Cardiac muscle cell (in vitro differentiated cells and primary cell): ENCODE data around the gene LMF2. TPM values are rescaled to one million over a fixed set of nuclear protein-coding genes. Genes with fewer than 3 reads are reported as not detected.
"Not testable (repeated sequence)": the region's sequence is repeated elsewhere in the genome, so short reads cannot be mapped to it uniquely, and the experiment has no call there.

Source experiments
- DNase-seq, 2 donors: peaks; one replicate each; pipeline versions ENCODE4 v3.0.0 to v3.0.0-alpha.2; 2010 to 2017; ENCODE audit warnings: low read depth in 1 of 2, low spot score in 1 of 2
- H3K27ac ChIP-seq: fragments of 200-600 bp; sonication (generic); 2 replicates; pipeline ENCODE4 v1.5.1; 2016
- H3K27me3 ChIP-seq: fragments of 200-600 bp; sonication (generic); 2 replicates; pipeline ENCODE4 v1.6.0; 2016; ENCODE audit warnings: control low read depth
- H3K36me3 ChIP-seq: fragments of 200-600 bp; sonication (generic); 2 replicates; pipeline ENCODE4 v1.5.1; 2016; ENCODE audit warnings: control low read depth
- H3K4me1 ChIP-seq: fragments of 200-600 bp; sonication (generic); 2 replicates; pipeline ENCODE4 v1.8.1; 2017; ENCODE audit warnings: low read depth, mild to moderate bottlenecking, mixed run types
- H3K4me3 ChIP-seq: fragments of 200-600 bp; sonication (generic); 2 replicates; pipeline ENCODE4 v1.5.1; 2016; ENCODE audit warnings: mild to moderate bottlenecking
- H3K9me3 ChIP-seq: fragments of 200-600 bp; sonication (generic); 2 replicates; pipeline ENCODE4 v1.5.1; 2017; ENCODE audit warnings: low read depth, mild to moderate bottlenecking, control low read depth
- polyA plus RNA-seq: library from polyadenylated mRNA; unstranded; fragments of >200 nt; fragmentation: Nextera tagmentation; extraction: Ambion mirVana; gene quantifications from 2 replicates; pipeline ENCODE4 v1.2.1, GENCODE V29; 2016
- total RNA-seq: library from RNA; depleted of rRNA; stranded (reverse); fragments of >200 nt; gene quantifications from 2 replicates; pipeline ENCODE4 v1.2.3, GENCODE V29; 2016
- TF ChIP-seq, protein P1 (sequence below): IDR thresholded peaks from 2 replicates; pipeline ENCODE4 v1.5.1; 2012; ENCODE audit warnings: low read depth, mild to moderate bottlenecking, low read length

Gene LMF2
- total and polyA plus RNA-seq, 2 experiments from 2014 or later, result 82.9 to 91.7 TPM

DNA sequence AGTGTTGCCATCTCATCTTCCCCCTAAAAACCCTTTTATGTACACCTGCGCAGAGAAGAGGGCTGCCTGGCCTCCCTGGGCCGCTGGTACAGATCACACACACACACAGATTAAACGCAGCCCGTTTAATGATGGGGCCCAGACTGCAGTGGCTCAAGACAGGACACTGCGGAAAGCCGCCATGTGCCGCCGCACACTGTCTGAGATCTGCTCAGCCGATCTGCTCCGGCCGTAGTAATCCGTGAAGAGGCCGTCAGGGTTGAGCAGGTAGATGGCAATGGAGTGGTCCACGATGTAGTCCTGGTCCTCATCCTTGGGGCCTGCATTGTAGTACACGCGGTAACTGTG is 15.9 kb upstream of the LMF2 start:
- Histone ChIP-seq H3K9me3 (no peaks in the 10 kb centered on the region), H3K4me1 (peaks cover 10% of the 10 kb centered on the region), H3K27ac (no peak overlapping the region), H3K27me3 (no peaks in the 10 kb centered on the region), H3K4me3 (no peak overlapping the region), H3K36me3 (peaks cover 16% of the 10 kb centered on the region)
- TF ChIP-seq, protein P1, sequence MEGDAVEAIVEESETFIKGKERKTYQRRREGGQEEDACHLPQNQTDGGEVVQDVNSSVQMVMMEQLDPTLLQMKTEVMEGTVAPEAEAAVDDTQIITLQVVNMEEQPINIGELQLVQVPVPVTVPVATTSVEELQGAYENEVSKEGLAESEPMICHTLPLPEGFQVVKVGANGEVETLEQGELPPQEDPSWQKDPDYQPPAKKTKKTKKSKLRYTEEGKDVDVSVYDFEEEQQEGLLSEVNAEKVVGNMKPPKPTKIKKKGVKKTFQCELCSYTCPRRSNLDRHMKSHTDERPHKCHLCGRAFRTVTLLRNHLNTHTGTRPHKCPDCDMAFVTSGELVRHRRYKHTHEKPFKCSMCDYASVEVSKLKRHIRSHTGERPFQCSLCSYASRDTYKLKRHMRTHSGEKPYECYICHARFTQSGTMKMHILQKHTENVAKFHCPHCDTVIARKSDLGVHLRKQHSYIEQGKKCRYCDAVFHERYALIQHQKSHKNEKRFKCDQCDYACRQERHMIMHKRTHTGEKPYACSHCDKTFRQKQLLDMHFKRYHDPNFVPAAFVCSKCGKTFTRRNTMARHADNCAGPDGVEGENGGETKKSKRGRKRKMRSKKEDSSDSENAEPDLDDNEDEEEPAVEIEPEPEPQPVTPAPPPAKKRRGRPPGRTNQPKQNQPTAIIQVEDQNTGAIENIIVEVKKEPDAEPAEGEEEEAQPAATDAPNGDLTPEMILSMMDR, result no peak
- DNase-seq, result no peak

DNA sequence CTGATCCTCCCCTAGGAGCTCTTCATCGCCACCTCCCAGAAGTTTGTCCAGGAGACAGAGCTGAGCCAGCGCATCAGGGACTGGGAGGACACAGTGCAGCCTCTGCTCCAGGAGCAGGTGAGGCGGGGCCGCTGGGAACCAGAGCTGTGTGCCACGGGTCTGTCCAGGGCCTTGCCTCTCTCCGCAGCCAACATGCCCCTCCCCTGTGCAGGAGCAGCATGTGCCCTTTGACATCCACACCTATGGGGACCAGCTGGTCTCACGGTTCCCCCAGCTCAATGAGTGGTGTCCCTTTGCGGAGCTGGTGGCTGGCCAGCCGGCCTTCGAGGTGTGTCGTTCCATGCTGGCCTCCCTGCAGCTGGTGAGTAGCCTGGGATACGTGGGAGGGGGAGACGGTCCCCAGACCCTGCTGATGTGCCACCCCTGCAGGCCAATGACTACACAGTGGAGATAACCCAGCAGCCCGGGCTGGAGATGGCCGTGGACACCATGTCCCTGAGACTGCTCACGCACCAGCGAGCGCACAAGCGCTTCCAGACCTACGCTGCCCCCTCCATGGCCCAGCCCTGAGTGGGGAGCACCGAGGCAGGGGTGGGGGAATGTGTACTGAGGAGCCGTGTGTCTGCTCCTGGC is 15.4 kb upstream of the LMF2 start:
- Histone ChIP-seq H3K27ac (no peak overlapping the region), H3K4me1 (peaks cover 10% of the 10 kb centered on the region), H3K4me3 (no peak overlapping the region), H3K9me3 (no peaks in the 10 kb centered on the region), H3K27me3 (no peaks in the 10 kb centered on the region), H3K36me3 (peaks cover 16% of the 10 kb centered on the region)
- DNase-seq, result no peak
- TF ChIP-seq, protein P1, result no peak

DNA sequence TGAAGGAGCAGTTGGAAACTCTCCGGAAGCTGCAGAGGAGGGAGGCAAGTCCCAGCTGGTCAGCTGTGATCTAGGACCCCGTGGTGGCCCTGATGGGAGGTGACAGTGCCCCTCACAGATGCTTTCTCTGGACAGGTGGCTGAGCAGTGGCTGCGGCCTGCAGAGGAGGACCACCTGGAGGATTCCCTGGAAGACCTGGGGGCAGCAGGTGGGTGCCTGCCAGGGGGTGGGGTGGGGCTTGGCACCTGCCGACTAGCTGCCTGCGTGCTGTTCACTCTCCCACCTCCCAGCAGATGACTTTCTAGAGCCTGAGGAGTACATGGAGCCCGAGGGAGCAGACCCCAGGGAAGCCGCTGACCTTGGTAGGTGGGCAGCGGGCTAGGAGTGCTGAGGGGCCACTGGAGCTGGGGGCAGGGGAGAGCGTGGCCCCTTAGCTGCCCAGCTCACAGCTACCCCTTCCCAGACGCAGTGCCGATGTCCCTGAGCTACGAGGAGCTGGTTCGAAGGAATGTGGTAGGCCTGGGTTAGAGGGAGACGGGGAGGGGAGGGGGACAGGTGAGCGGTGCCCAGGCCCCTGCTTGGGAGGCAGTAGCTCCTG is 14.8 kb upstream of the LMF2 start:
- Histone ChIP-seq H3K36me3 (peaks cover 20% of the 10 kb centered on the region), H3K4me1 (peaks cover 10% of the 10 kb centered on the region)
- TF ChIP-seq, protein P1, result no peak

DNA sequence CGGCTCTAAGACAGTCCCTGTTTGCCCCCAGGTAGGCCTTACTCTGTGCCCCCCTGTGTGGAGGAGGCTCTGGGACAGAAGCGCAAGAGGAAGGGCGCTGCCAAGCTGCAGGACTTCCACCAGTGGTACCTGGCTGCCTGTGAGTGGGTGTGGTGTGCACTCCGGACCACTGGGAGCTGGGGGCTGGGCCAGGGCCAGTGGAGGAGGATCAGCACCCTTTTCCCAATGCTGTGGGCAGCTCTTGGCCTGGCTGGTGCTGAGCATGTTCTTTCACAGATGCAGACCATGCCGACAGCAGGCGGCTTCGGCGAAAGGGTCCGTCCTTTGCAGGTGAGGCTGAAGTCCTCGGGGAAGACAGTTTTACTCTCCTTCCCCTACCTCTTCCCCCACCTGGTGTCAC is 14.2 kb upstream of the LMF2 start:
- no peak overlapping the region for H3K27ac ChIP-seq
- H3K4me3 ChIP-seq, result no peak overlapping the region
- no peaks in the 10 kb centered on the region for H3K27me3 ChIP-seq
- DNase-seq, result no peak
- H3K36me3 ChIP-seq, result peaks cover 21% of the 10 kb centered on the region
- H3K4me1 ChIP-seq, result peaks cover 10% of the 10 kb centered on the region
- TF ChIP-seq, protein P1, result no peak
- H3K9me3 ChIP-seq, result no peaks in the 10 kb centered on the region

More for the DNA sequence above, 14.8 kb upstream of the LMF2 start:
- no peak for DNase-seq
- Histone ChIP-seq H3K27ac (no peak overlapping the region), H3K4me3 (no peak overlapping the region), H3K27me3 (no peaks in the 10 kb centered on the region), H3K9me3 (no peaks in the 10 kb centered on the region)

DNA sequence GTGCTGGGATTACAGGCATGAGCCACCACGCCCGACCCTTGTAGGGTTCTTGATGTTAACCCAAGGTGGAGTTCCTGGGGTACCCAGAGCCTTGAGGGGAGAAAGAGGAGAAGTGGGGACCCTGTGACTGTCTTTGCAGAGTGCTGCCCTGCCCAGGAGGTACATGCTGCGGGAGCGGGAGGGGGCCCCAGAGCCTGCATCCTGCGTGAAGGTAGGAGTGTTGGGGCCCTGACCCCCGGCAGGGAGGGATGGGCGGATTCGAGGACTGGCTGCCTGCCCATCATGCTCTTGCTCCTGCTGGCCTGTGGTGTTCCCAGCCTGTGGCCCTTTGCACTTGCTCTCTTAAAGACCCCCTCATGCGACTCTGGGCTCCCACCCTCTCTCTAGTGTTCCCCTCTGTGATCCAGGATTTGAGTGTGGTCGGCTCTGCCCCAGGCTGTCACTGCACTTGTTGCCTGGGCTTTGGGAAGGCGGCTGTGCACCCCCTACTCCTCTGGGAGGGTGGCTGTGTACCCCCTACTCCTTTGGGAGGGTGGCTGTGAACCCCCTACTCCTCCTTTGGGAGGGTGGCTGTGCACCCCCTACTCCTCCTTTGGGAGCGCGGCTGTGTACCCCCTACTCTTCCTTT is 13.4 kb upstream of the LMF2 start:
- DNase-seq, result no peak
- Histone ChIP-seq H3K4me3 (no peak overlapping the region), H3K4me1 (peaks cover 6% of the 10 kb centered on the region), H3K9me3 (no peaks in the 10 kb centered on the region), H3K27ac (no peak overlapping the region), H3K36me3 (peaks cover 23% of the 10 kb centered on the region), H3K27me3 (no peaks in the 10 kb centered on the region)
- TF ChIP-seq, protein P1, result no peak

DNA sequence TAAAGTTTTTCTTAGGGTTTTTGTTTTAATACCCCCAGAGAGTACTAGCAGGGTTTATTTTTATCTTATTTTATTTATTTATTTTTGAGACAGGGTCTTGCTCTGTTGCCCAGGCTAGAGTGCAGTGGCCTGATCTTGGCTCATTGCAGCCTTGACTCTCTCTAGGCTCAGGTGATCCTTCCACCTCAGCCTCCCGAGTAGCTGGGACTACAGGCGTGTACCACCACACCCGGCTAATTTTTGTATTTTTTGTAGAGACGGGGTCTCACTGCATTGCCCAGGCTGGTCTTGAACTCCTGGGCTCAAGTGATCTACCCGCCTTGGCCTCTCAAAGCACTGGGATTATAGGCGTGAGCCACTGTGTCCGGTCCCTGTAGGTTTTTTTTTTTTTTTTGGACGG is 12.7 kb upstream of the LMF2 start:
- H3K4me1 ChIP-seq, H3K27ac ChIP-seq, H3K27me3 ChIP-seq, H3K9me3 ChIP-seq, DNase-seq, H3K4me3 ChIP-seq: not testable (repeated sequence)
- peaks cover 23% of the 10 kb centered on the region for H3K36me3 ChIP-seq
